Measurements from ENCODE around the gene TSHZ3.

TSHZ3 gene

DNA sequence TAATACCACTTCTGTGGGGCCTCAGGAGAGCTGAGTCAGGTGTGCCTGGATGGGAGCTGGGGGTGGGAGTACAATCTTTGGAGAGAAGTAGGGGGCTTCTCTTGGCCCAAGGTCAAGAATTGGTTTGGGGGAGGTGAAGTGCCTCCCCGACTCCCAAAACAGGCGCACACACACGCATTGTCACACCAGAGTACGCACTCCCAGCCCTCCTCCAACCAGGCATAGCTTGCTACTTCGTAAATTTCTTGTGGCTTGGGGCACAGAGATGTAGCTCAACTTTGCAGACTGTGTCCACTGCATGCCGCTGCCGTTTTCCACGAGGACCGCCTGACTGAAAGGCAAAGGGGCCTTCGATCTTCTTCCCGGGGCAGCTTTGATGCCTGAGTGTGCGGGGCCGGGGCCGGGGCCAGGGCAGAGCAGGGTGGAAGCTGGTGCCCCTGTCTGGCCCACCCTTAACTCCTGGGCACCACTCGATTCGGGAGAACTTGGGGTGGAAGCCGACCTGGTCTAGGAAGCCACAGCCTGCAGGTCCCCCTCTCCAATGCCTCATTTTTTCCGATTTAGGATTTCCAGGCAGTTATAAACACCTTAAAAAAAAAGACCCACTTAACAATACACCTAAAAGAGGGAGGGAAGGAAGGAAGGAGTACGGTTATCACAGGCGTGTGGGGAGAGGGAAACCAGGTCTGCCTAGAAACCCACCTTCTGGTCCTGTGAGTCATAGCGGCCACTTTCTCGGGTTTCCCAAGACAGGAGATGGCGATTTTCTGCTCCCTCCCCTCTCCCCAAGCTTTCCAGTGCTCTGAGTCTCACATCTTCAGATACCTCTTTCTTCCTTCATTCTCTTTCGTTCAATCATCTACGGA, 5.8 kb upstream of the TSHZ3 start:
- no peak for DNase-seq

DNA sequence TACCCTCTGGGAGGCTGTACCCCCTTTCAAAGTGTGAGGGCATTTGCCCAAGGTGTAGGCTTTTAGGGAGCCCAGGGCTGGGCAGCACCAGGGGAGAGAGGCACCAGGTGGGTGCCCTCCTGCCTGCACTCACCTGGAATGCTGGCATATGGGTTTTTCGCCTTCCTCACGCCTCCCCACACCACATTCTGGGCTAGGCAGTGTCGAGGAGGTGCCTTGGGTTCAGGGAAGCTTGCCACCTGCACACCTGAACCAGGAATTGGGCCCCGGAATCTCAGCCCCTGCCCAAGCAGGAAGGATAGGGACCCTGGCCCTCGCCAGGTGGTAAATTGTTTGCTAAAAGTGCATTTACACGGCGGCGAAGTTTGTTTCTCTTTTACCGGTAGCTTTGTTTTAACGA, 5.1 kb upstream of the TSHZ3 start:
- no peak for DNase-seq

DNA sequence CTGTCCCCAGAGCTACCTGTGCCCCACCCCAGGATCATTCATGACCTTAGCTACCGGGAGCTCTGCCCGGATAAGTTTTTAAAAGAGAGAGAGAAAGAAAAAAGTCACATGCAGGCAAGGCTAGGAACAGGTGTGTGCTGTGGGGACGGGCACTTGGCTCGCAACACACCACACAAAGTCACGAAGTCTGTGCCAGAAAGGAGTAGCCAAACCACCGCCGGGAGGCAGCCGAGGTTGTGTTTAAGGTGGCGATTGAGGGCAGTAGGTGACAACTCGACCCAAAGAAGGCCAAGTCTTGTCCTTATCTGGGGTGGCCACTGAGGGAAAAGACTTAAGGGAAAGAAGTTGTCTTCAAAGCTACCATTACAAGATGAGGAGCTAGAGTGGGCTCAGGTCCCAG, 4.6 kb upstream of the TSHZ3 start:
- DNase-seq: no peak

DNA sequence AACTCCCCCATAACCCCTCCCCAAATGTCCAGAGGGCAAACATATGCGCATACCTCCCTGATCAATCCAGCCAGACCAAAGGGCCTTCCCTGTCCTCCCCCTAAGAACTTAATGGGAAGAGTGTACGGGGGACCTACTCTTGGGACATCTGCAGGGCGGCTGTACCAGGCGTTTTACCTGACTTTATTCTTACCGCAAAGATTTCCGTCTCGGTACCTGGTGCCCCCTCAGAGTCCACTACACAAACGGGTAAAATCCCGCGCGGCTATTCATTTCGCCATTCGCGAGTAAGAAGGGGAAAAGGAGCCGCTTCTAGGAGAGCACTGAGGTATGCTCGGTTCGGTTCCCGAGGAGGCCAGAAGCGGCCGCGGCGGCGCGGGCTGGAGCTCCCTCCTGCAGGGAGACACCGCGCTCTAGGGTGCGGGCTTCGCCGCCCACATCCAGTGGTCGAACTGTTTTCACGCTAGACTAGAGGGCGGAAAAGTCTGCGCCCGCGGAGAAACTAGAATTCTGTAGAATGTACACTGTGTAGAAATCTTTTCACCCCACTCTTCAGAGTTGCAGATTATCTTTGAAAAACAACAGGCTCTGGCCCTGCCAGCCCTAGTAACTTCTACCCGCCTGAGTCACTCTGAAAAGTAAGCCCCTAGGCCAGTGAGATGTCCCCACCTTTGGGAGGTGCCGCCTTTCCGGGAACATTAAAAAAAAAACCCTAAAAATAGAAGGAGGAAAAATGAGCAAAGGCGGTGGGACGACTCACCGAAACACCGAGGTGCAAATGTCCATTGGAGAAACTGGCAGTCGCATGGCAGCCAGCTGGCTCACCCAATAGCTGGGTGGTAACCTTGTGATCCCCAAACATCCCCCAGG, 3.8 kb upstream of the TSHZ3 start:
- DNase-seq: no peak

DNA sequence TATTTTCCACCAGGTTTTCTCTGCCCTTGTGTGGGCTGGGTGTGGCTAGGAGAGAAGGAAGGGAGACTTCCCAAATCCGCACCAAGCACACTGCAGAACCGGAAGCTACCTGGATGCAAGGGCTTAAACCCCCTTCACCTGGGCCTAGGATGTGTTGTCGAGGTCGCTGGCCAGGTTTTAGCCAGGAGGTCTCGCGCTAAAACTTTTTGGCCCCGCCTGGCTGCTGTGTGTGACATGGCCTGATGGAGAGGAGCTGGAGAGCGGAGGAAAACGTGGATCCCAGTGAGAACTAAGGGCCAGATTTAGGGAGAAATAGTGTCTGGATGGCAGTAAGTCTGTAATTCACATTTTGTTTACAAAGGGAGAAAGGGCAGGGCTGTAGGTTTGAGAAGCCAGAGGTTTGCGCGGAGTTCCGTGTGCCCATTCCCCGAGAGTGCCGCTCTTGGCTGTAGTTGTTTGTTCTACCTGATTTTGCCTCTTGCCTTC, 3.1 kb upstream of the TSHZ3 start:
- DNase-seq: no peak

DNA sequence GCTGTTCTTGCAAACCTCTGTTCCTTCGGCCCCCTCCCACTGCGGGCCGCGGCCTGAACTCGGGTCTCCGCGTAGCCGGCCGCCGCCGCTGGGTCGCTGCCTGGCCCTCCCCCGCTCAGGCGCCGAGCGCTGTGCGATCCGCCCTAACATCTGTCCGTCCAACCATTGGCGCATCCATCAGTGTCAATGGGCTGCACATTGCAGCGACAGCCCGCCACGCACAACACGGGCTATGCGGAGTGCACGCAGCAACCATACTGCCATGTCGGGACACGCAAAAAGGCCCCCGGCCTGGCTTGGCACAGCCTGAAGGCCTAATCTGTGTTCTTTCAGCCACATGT, 2.6 kb upstream of the TSHZ3 start:
- DNase-seq: no peak

DNA sequence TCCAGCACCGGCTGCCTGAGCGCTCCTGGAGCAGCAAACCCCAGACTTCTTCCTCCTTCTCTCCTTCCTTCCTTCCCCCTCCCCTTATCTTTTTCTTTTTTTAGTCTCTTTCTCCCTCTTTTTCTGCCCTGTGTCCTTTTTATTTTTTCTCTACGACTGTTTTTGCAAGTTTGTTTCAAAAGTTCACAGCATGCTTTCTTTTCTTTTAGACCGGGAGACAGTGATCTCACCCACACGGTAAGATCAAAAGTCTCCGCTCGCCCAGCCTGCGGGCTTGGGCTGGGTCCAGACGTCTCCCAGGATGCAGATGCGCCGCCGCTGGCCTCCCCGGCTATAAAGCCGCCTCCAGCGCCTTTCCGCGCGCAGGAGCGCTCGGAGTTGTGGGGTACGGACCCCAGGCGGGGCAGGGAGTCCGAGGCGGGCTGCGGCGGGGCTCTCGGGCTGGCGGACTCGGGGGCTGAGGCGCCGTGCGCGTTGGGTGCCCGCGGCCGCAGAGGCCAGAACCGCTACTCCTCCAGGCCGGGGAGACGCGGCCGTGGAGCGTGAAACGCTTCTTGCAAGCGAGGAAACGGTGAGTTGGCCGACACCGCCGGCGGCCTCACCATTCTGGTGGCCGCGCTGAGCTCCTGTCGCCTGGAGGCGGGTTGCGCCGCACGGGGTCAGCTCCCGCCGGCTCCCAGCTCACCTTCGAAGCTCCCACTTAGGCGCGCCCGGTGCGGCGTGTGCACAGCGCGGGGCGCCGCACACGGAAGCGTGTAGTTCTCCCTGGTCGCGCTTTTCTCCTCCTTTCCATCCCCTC, 2.0 kb upstream of the TSHZ3 start:
- peak in 2 of 3 donors; percentile 29 to 53 for DNase-seq

DNA sequence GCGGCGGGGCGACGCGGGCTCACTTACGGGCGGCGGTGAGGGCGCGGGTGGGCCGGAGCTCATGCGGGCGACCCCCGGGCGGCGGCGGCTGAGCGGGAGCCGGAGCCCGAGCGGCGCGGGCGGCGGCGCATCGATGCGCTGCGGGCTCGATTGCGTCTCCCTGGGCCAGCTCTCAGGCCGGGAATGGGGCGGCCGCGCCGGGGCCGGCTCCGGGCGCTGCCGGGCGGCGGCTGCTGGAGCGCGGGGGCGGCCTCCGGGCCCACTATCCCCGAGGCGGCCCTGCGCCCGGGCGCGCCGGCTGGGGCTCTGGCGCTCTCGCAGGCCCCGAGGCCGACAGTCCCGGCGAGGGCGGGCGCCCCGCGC, 1.4 kb upstream of the TSHZ3 start:
- peak; percentile 66 to 89 (median 82) for DNase-seq

DNA sequence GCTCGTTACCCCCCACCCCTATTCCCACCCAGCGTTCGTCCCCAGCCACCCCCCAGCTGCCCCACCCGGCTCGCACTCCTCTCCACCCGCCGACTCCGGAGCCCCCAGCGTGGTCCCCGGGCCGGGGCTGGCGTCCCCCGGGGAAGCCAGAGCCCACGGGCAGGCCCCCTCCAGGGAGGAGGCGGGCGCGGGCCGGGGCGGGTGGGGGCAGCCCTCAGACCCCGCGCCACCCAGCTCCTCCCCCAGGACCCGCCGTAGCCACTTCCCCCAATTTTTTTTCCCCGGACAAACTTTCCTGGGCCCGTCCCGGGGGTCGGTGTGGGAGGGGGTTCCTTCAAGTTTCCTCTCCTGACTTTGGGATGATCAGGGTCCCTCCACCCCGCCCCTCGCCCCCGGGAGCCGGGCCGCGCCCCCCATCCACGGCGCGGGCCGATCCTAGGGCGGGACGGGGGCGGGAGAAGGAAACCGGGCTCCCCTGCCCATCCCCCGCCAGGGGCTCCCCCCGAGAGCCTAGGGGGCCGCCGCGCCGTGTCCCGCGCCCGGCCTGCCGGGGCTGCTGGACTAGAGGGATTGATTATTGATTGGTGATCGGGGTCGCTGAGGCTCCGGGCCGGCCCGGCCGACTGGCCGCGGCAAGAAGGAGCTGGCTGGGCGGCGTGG, 927 bp upstream of the TSHZ3 start:
- peak; percentile 45 to 77 (median 66) for DNase-seq

DNA sequence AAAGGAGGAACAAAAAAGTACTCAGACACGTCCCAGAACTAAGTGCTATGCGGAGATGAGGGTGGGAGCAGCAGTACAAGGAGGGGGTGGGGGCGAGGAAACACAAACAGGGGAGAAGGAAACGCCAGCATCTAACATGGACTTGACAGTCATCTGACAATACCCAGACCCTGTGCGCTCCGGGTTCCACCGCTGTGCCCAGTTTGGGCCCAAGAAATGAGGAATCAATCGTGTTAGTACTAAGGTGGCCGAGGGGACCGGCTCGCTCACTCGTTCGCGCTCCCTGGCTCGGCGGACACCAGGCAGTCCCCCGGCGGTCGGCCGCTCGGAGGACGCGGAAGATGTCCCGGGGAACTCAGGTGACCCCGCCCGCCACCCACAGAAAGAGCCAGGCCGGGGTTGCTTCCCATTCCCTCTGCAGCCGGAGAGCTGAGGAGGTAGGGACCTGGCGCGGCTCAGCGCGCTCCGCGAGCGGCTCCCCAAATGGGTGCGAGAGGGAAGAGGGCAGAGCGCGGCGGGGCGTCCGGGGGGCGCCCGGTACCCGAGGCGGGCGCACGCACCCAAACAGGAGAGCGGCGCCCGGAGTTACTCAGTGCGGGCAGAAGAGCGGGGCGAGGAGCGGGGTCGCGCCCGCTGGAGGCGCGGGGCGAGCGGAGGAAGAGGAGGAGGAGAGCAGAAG, 616 bp downstream of the TSHZ3 start:
- peak in 2 of 3 donors; percentile 28 to 57 for DNase-seq

DNA sequence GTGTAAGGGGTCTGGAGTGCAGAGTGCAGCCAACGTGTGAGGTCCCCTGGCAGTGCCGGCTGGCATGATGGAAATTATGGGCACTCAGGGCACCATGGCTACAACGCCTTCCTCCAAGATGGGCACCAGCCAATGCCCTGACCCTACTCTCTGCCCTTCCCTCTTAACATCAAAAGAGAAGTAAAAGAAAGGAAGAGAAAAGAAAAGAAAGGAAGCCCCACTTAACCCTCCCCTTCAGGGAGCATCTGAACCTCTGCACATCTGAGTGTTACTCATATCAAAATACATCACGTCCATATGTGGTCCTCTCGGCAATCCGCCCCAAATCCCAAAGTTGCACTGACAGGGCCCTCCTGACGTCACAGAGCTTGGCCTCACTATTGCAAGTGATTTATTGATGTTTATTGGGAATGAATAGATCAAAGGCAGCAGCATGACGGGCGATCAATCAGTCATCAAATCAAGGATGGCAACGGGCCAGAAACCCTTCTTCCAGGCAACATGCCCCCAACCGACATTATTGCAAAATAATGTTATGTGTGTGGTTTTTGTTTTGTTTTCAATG, 1.3 kb downstream of the TSHZ3 start:
- DNase-seq: no peak

DNA sequence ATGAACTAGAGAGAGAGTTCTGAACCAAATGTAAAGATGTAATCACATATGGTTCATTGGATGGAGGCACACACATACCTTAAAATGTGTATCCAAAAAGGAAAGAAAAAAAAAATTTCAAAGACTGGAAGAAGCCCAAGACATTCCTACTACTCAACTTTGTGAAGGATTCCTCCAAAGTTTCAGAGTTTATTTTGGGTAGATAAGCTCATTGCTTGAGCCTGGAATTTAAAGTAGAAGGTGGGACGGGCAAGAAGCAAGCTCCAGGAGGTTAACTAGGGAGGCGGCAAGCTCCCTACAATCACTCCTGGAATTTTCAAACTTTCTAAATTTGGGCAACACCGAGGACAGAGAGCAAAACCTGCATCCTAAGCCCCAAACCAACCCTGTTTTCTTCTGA, 1.9 kb downstream of the TSHZ3 start:
- DNase-seq: no peak

DNA sequence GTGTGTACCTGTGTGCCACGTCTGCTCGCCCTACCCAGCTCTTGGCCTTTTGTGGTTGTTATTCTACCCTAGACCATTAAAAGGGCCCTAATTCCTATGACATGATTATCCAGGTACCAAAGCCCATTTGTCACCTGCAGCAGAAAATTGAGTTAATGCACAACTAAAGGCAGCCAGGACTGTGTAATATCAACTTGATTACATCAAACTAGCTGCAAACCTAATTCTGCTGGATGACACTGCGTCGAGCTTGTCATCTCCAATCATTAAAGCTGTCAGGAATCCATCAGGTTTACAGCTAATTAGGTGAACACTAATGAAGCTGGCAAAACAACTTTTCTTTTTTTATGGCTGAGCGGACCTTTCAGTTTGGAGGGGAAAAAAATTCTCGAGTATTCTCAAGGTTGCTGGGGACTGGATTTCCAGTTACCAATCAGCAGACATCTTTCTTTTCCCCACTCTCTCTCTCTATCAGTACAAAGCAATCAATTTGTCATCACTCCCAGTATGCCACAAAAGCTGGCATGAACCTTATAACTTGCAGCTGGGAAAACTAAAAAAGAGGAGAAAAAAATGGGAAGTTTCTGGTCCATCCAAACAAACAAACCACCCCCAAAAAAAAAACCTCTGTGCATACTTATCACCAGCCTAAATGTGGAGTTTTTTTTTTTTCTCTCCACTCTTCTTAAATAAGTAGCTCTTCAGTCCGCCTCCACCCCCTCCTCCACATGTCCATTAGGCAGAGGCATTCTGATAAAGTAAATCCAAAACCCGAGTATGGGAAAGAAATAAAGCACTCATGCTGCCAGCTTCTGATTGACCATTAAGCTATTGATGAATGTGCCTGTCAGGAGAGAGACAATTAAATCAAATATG, 2.8 kb downstream of the TSHZ3 start:
- no peak for DNase-seq

DNA sequence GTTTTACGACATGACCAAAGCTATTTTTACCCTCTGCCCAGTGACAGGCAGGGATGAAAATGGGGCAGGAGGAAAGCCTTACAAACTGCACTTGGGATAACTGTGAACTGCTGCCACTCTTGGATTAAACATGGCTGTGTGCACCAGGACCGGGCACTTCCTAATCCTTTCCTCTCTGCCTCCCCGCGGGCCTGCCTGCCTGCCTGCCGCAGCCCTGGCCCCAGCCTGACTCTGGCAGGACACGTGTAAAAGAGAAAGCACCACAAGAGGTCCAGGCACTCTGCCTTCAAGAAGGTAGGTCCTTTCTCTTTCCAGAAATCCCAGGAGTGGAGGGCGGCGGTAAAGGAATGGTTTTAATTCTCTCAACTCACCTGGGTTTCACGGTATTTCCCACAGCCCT, 4.8 kb downstream of the TSHZ3 start:
- no peak for DNase-seq

DNA sequence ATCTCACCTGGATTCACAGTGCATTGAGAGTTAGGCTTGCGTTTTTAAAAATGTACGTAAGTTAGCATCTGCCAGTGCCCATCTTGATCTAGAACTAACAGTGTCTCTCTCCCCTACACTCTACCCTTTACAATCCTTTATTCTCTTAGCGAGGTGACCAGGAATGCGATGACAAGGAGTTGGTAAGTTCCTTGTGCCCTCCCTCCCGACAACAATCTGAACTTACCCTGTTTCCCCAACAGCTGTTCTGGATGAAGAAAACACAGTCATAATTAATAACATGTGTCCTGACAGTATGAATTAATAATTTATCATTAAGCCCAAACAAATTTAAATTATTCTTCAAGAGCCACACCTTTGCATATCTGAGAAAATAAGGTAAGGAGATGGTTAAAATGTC, 6.3 kb downstream of the TSHZ3 start:
- DNase-seq: no peak

DNA sequence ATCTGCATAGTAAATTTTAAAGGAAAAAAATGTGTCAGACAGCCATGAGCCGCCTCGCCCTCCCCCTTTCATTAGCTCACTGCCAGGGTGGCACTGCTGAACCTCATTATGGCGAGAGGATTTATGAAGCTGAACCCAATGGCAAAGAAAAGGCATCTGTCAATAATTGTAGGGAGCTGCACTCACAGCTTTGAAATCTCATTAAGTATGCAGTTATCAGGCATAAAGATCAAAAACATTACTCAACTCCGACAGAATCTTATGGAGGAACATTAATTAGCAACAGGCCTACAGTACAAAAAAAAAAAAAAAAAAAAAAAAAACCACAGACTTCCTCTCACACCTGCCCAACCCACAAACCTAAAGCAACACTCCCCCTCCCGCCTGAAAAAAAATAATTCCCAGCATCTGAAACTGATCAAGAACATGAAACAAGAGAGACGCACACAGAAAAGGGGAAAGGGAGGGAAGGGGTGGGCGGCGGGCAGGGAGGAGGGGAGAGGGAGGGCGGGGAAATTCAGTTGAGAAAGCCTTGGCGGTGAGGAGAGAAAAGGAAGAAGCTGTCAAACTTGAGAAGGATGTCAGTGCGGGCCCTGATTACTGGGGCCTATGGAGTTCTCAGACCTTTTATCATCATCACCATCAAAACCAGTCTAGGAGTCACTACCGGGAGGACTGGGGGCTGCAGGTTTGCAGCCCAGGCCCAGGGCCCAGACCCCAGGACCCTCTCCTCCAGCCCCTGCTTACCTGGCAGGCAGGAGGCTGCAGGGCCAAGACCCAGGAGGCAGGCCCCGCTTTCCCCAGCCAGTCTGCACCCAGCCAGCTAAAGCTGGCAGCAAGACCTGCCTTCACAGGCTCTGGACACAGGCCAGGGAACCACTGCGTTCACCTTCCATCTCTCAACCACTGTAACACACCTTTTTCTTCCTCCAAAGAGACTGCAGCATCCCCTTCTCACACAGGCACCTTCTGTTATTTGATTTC, 8.9 kb downstream of the TSHZ3 start:
- peak; percentile 54 to 73 (median 55) for DNase-seq

DNA sequence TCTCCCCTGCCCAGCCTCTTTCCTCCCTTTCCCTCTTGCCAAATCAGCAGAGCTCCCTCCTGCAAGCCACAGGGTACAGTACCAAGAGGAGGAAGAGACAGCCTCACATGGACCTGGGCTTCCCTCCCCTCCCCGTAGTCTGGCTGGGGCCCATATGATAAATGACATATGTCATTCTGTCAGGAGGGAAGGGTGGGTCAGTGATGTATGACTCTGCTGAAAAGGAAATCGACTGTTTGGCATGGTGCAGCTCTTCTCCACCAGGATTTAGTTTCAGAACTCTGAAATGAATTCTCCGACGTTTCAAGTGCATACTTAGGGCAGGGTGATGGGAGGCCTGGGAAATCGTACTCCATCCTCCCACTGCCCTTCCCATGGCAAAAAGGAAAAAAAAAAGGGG, 9.8 kb downstream of the TSHZ3 start:
- DNase-seq: peak; percentile 49 to 65 (median 55)

DNA sequence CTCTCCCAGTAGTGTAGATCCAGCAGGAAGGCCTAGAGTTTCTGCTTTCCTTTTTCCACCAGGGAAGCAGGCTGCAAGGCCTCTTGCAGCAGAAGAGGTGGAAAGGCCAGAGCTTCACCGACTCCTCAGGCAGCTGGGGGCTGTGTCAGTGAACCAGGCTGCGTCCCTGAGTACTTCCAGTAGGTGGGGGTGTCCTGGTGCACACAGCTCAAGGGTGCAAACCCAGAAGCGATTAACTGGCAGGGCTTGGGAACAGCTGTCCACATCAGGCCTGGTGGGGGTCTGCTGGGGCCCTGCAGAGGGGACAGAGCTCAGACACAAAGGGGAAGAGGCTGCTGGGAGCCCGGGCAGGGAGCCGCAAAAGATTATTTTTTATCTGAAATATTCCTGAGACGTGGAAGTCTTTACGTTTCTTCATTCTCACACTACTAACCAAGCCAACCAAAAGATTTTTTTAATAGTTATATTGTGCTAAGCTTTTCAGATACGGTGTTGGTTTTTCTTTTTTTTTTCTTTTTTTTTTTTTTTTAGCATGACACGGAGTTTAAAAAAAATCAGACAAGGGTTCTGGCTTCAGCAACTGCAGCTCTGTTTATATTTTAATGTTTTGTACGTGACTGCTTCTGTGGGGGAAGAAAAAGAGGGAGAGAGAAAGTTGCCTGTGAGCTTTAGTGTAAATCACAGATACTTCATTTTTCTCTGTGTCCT, 11.0 kb downstream of the TSHZ3 start:
- peak; percentile 53 to 64 (median 55) for DNase-seq

Measured in suppressor macrophage treated with lipopolysaccharide for 1 hour (primary cell).